HepG2 (cell line): Measurements from ENCODE around the gene MYL2. TPM values are rescaled to one million over a fixed set of nuclear protein-coding genes. Genes with fewer than 3 reads are reported as not detected.

Experiments
- ATAC-seq: fragments of 200-7000 bp; cut with Tn5 transposase; 3 replicates; pipeline ENCODE4 v1.9.1; 2020; ENCODE audit warnings: mild to moderate bottlenecking, moderate library complexity
- BruUV-seq: library from RNA; stranded (reverse); fragments of 400-500 nt; replicated peaks from 2 replicates; lab custom pipeline; 2021; lab: Mats Ljungman, UMichigan
- CTCF ChIA-PET: fragments of 300-600 bp; formaldehyde crosslinking; extraction: SDS; loops from one replicate; lab custom pipeline; 2021; ENCODE audit warnings: low total read pairs, inconsistent platforms, low intra/inter-chr PET ratio; lab: Yijun Ruan, JAX
- POLR2A ChIA-PET: fragments of 350-600 bp; sonication (Branson Sonifier 250); formaldehyde crosslinking; loops from one replicate; lab custom pipeline; 2020; ENCODE audit warnings: antibody characterized with exemption, inconsistent platforms; lab: Yijun Ruan, JAX
- DNase-seq: peaks from one replicate; pipeline ENCODE4 v3.0.0-alpha.2; 2015; ENCODE audit warnings: low spot score
- FAIRE-seq: peaks from 3 replicates; lab custom pipeline; 2011; peaks lifted over from hg19 to GRCh38; lab: Jason Lieb, UNC
- H2AFZ ChIP-seq: one replicate; pipeline ENCODE4 v1.6.1; 2011; ENCODE audit warnings: low read length, inconsistent platforms
- H3K27ac ChIP-seq: fragments of 300-600 bp; 3 replicates; pipeline ENCODE4 v1.8.0; 2011; ENCODE audit warnings: mixed run types, mild to moderate bottlenecking, mixed read lengths, low read length, inconsistent platforms; ENCODE audit not compliant: insufficient read depth; ENCODE audit errors: extremely low read length
- H3K27me3 ChIP-seq, 2 experiments: fragments of 200-600 bp in 1 of 2; 2 replicates in 1 of 2; 3 replicates in 1 of 2; pipeline versions ENCODE4 v1.6.0 to v1.8.0; 2011; ENCODE audit warnings: low read length in 2 of 2, mild to moderate bottlenecking in 2 of 2, moderate library complexity in 2 of 2, inconsistent platforms in 1 of 2; ENCODE audit not compliant: insufficient read depth in 2 of 2, control insufficient read depth in 1 of 2
- H3K36me3 ChIP-seq, 2 experiments: fragments of 200-600 bp in 1 of 2; replicated peaks in 1 of 2; 2 replicates in 1 of 2; 3 replicates in 1 of 2; pipeline versions ENCODE4 v1.5.1 to v1.8.0; 2011; ENCODE audit warnings: low read length in 2 of 2, inconsistent platforms in 1 of 2; ENCODE audit not compliant: insufficient read depth in 2 of 2, control insufficient read depth in 1 of 2
- H3K4me1 ChIP-seq: 2 replicates; pipeline ENCODE4 v1.5.1; 2012; ENCODE audit warnings: low read length, inconsistent platforms; ENCODE audit not compliant: insufficient read depth
- H3K4me2 ChIP-seq: 2 replicates; pipeline ENCODE4 v1.6.0; 2011; ENCODE audit warnings: low read depth, low read length, inconsistent platforms
- H3K4me3 ChIP-seq, 3 experiments: fragments of 200-600 bp in 1 of 3; sonication (generic), shearing (Covaris generic) in 1 of 3; replicated peaks in 1 of 3; 2 replicates each; pipeline ENCODE4 v1.5.1; 2011 to 2016; ENCODE audit warnings: low read length in 3 of 3, inconsistent platforms in 2 of 3, low read depth in 2 of 3, mild to moderate bottlenecking in 2 of 3, control low read depth in 1 of 3, mixed read lengths in 1 of 3; ENCODE audit not compliant: insufficient read depth in 1 of 3
- H3K79me2 ChIP-seq: one replicate; pipeline ENCODE4 v1.6.1; 2011; ENCODE audit warnings: low read length, inconsistent platforms; ENCODE audit not compliant: insufficient read depth
- H3K9ac ChIP-seq: 2 replicates; pipeline ENCODE4 v1.6.0; 2011; ENCODE audit warnings: mild to moderate bottlenecking, low read depth, low read length, inconsistent platforms; ENCODE audit not compliant: insufficient read depth
- H3K9me3 ChIP-seq: 2 replicates; pipeline ENCODE4 v1.5.1; 2012; ENCODE audit warnings: mild to moderate bottlenecking, low read length
- H4K20me1 ChIP-seq: 2 replicates; pipeline ENCODE4 v1.6.0; 2011; ENCODE audit warnings: inconsistent platforms, mild to moderate bottlenecking, low read length, moderate library complexity; ENCODE audit not compliant: insufficient read depth
- EEA1 ChIP-seq: sonication (generic); formaldehyde crosslinking; IDR thresholded peaks from 2 replicates; pipeline ENCODE4 v1.5.1; 2020; ENCODE audit warnings: mild to moderate bottlenecking, missing genetic modification reagents, borderline replicate concordance
- HMGA1 ChIP-seq: sonication (generic); formaldehyde crosslinking; conservative IDR thresholded peaks from 2 replicates; pipeline ENCODE4 v1.4.0; 2020; ENCODE audit warnings: missing genetic modification reagents
- KDM1A ChIP-seq: IDR thresholded peaks from 2 replicates; pipeline ENCODE4 v1.6.1; 2016; ENCODE audit warnings: missing compliant biosample characterization
- MYNN ChIP-seq: sonication (generic); formaldehyde crosslinking; IDR thresholded peaks from 2 replicates; pipeline ENCODE4 v1.4.0; 2020; ENCODE audit warnings: mild to moderate bottlenecking, low read depth, missing genetic modification reagents
- NONO ChIP-seq, 2 experiments: fragments of 450-650 bp in 1 of 2; sonication (generic) in 1 of 2; formaldehyde crosslinking in 1 of 2; IDR thresholded peaks in 1 of 2; conservative IDR thresholded peaks in 1 of 2; 2 replicates each; pipeline versions ENCODE4 v1.6.1 to v1.8.0; 2017 to 2022; ENCODE audit warnings: mild to moderate bottlenecking in 1 of 2, missing genetic modification reagents in 1 of 2, moderate library complexity in 1 of 2
- ZBTB20 ChIP-seq: sonication (generic); formaldehyde crosslinking; IDR thresholded peaks from 2 replicates; pipeline ENCODE4 v1.8.1; 2023; ENCODE audit warnings: missing genetic modification reagents, low read depth, mild to moderate bottlenecking, borderline replicate concordance
- ZNF766 ChIP-seq: sonication (generic); formaldehyde crosslinking; IDR thresholded peaks from 2 replicates; pipeline ENCODE4 v1.5.0; 2020; ENCODE audit warnings: missing genetic modification reagents, borderline replicate concordance
- WGBS: methylation state at CpG from one replicate; pipeline ENCODE4 v1.1.6; 2017; ENCODE audit warnings: low lambda C conversion rate; 5-methylcytosine and 5-hydroxymethylcytosine counted together
- in situ Hi-C: cut with HindIII; loops from 2 replicates; pipeline ENCODE4 v1.10.0; 2017; ENCODE audit warnings: low pct_unique_long_range_greater_than_20kb; ENCODE audit not compliant: extremely low pct_ligation_motif_present
- intact Hi-C: fragments of 100-400 bp; cut with micrococcal nuclease; formaldehyde crosslinking; loops from one replicate; pipeline ENCODE4 v1.10.0; 2022; ENCODE audit not compliant: unreplicated experiment
- polyA plus RNA-seq, 8 experiments: library from polyadenylated mRNA; depleted of rRNA in 3 of 8; stranded (reverse) in 7 of 8; unstranded in 1 of 8; fragments of >200 nt; fragmentation: Illumina TruSeq in 4 of 8; extraction: Trizol in 4 of 8; gene quantifications; 2 replicates each; pipeline versions ENCODE4 v1.2.1 to v1.2.3, GENCODE V29; 2011 to 2016; ENCODE audit warnings: low read depth in 4 of 8, missing spikeins in 1 of 8, mixed read lengths in 1 of 8; ENCODE audit not compliant: insufficient read depth in 1 of 8
- total RNA-seq, 5 experiments: library from RNA; depleted of rRNA; stranded (reverse); fragments of >200 nt; fragmentation: Illumina TruSeq; extraction: Trizol; gene quantifications; 2 replicates each; pipeline ENCODE4 v1.2.3, GENCODE V29; 2016; ENCODE audit warnings: low read depth in 1 of 5
- TF ChIP-seq, protein P1 (sequence below): sonication (generic); formaldehyde crosslinking; conservative IDR thresholded peaks from 2 replicates; pipeline ENCODE4 v1.4.0; 2020; ENCODE audit warnings: missing genetic modification reagents
- TF ChIP-seq, protein P2 (sequence below): sonication (generic); formaldehyde crosslinking; IDR thresholded peaks from 2 replicates; pipeline ENCODE4 v1.5.1; 2020; ENCODE audit warnings: mild to moderate bottlenecking, missing genetic modification reagents, borderline replicate concordance

Gene MYL2
- total and polyA plus RNA-seq, 2 of the 13 experiments (the other 11 are each of a cell fraction or from before 2014, with no cell fraction given) = not detected

DNA sequence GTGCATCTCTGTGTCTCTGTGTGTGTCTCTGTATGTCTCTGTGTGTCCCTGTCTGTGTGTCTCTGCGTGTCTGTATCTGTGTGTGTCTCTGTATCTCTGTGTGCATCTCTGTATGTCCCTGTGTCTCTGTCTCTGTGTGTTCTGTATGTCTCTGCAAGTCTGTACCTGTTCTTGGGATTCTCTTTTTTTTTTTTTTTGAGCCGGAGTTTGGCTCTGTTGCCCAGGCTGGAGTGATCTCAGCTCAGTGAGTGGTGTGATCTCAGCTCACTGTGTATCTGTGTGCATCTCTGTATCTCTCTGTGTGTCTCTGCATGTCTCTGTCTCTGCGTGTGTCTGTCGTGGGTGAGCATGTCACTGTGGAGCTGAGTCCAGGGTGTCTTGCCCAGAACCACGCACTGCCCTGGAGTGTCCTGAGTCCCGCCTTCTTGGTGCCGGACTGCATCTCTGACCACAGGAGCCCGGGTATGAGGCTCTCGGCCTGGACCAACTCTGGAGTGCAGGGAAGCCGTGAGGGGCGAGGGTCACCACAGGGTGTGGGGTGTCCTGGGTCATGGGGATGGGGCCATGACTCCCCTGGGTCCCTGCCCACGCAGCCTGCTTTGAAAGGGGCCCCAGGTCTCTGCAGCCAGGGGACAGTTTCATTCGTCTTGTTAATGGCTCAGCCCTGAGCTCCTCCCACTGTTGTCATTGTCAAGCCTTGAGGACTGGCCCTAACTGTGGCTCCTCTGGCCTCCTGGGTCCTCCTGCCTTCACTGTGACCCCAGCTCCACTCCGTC, 11.8 kb downstream of the MYL2 start:
- FAIRE-seq (no peak), ATAC-seq (no peak), DNase-seq (no peak)
- BruUV-seq = no TSS peak
- in situ Hi-C loops (no loop called here), intact Hi-C loops (no loop called here)
- no peak overlapping the region for H3K4me3 ChIP-seq
- no peak overlapping the region for H2AFZ ChIP-seq
- H4K20me1 ChIP-seq = no peaks in the 10 kb centered on the region
- WGBS = 12% methylated on average over 9 of the region's 14 CpGs
- H3K27me3 ChIP-seq = peaks cover 0 to 18% of the 10 kb centered on the region in 2 experiments; a peak in 2 of 5 replicates
- no peaks in the 10 kb centered on the region for H3K36me3 ChIP-seq
- no peak overlapping the region for H3K4me2 ChIP-seq
- H3K9me3 ChIP-seq = no peaks in the 10 kb centered on the region
- H3K79me2 ChIP-seq = no peaks in the 10 kb centered on the region
- ChIA-PET POLR2A (no interaction called here), CTCF (no interaction called here)
- no peak for TF ChIP-seq ZBTB20
- no peak for TF ChIP-seq HMGA1 (CRISPR knock-in tag)
- TF ChIP-seq EEA1 = no peak
- TF ChIP-seq NONO (IDR thresholded peaks at IDR 0.05) = 0 out of 2 replicates have a peak, but pooled peaks have one; percentile 38
- no peak for TF ChIP-seq NONO (CRISPR knock-in tag; conservative IDR thresholded peaks at IDR 0.05)
- no peaks in the 10 kb centered on the region for H3K4me1 ChIP-seq
- H3K27ac ChIP-seq = no peak overlapping the region
- no peak overlapping the region for H3K9ac ChIP-seq

DNA sequence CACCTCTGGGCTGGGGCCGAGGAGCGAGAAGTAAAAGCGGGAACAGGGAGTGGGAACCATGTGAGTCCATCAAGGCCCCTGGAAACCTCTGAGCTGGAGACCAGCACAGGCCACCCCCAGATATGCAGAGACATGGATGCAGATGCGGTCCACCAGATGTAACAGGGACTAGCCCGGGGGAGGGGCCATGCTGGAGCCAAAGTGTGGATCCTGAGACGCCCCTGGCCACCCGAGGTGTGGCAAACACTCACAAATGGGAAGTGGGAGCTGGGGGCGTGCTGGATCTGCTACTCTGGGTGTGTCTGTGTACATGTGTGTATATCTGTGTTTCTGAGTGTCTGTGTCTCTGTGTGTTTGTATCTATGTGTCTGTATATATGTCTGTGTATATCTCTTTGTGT, 12.8 kb downstream of the MYL2 start:
- H3K36me3 ChIP-seq = no peaks in the 10 kb centered on the region
- H3K9ac ChIP-seq = no peak overlapping the region
- in situ Hi-C loops (no loop called here), intact Hi-C loops (no loop called here)
- ChIA-PET CTCF (no interaction called here), POLR2A (no interaction called here)
- peaks cover 0 to 15% of the 10 kb centered on the region in 2 experiments; a peak in 2 of 5 replicates for H3K27me3 ChIP-seq
- 5% methylated on average over 4 of the region's 8 CpGs for WGBS
- H3K4me3 ChIP-seq = no peak overlapping the region
- BruUV-seq = no TSS peak
- H3K4me2 ChIP-seq = no peak overlapping the region
- H3K9me3 ChIP-seq = no peaks in the 10 kb centered on the region
- ATAC-seq (no peak), FAIRE-seq (no peak), DNase-seq (no peak)
- no peaks in the 10 kb centered on the region for H4K20me1 ChIP-seq
- no peaks in the 10 kb centered on the region for H3K79me2 ChIP-seq
- no peak overlapping the region for H3K27ac ChIP-seq
- no peak overlapping the region for H2AFZ ChIP-seq
- H3K4me1 ChIP-seq = no peaks in the 10 kb centered on the region
- TF ChIP-seq, protein P1, sequence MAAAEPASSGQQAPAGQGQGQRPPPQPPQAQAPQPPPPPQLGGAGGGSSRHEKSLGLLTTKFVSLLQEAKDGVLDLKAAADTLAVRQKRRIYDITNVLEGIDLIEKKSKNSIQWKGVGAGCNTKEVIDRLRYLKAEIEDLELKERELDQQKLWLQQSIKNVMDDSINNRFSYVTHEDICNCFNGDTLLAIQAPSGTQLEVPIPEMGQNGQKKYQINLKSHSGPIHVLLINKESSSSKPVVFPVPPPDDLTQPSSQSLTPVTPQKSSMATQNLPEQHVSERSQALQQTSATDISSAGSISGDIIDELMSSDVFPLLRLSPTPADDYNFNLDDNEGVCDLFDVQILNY (CRISPR knock-in tag) = no peak
- no peak for TF ChIP-seq KDM1A (CRISPR knock-in tag)
- TF ChIP-seq ZNF766 (CRISPR knock-in tag) = no peak
- no peak for TF ChIP-seq MYNN (CRISPR knock-in tag)
- TF ChIP-seq, protein P2, sequence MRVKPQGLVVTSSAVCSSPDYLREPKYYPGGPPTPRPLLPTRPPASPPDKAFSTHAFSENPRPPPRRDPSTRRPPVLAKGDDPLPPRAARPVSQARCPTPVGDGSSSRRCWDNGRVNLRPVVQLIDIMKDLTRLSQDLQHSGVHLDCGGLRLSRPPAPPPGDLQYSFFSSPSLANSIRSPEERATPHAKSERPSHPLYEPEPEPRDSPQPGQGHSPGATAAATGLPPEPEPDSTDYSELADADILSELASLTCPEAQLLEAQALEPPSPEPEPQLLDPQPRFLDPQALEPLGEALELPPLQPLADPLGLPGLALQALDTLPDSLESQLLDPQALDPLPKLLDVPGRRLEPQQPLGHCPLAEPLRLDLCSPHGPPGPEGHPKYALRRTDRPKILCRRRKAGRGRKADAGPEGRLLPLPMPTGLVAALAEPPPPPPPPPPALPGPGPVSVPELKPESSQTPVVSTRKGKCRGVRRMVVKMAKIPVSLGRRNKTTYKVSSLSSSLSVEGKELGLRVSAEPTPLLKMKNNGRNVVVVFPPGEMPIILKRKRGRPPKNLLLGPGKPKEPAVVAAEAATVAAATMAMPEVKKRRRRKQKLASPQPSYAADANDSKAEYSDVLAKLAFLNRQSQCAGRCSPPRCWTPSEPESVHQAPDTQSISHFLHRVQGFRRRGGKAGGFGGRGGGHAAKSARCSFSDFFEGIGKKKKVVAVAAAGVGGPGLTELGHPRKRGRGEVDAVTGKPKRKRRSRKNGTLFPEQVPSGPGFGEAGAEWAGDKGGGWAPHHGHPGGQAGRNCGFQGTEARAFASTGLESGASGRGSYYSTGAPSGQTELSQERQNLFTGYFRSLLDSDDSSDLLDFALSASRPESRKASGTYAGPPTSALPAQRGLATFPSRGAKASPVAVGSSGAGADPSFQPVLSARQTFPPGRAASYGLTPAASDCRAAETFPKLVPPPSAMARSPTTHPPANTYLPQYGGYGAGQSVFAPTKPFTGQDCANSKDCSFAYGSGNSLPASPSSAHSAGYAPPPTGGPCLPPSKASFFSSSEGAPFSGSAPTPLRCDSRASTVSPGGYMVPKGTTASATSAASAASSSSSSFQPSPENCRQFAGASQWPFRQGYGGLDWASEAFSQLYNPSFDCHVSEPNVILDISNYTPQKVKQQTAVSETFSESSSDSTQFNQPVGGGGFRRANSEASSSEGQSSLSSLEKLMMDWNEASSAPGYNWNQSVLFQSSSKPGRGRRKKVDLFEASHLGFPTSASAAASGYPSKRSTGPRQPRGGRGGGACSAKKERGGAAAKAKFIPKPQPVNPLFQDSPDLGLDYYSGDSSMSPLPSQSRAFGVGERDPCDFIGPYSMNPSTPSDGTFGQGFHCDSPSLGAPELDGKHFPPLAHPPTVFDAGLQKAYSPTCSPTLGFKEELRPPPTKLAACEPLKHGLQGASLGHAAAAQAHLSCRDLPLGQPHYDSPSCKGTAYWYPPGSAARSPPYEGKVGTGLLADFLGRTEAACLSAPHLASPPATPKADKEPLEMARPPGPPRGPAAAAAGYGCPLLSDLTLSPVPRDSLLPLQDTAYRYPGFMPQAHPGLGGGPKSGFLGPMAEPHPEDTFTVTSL (CRISPR knock-in tag) = no peak
